ENCODE data around the gene SECTM1. TPM values are rescaled to one million over a fixed set of nuclear protein-coding genes. Genes with fewer than 3 reads are reported as not detected.

Gene SECTM1
- total RNA-seq, 1 donor from 2014 or later = 1.1 TPM

Other genes starting within 250 kb of the SECTM1 start
- gene FASN, start 235.5 kb downstream of the SECTM1 start, total RNA-seq = 165 and 201 TPM in 2 replicates
- gene CCDC57, start 120.9 kb downstream of the SECTM1 start, total RNA-seq = 10.2 and 23.8 TPM in 2 replicates
- gene SLC16A3, start 104.7 kb downstream of the SECTM1 start, total RNA-seq = 151 and 170 TPM in 2 replicates
- gene CSNK1D, start 60.1 kb downstream of the SECTM1 start, total RNA-seq = 84.6 and 88.0 TPM in 2 replicates
- gene CD7, start 16.2 kb downstream of the SECTM1 start, total RNA-seq = not detected in 2 replicates
- not detected in 2 replicates for gene TEX19, start 25.5 kb upstream of the SECTM1 start, total RNA-seq
- gene UTS2R, start 38.0 kb upstream of the SECTM1 start, total RNA-seq = not detected in 2 replicates
- gene HEXD, start 84.6 kb upstream of the SECTM1 start, total RNA-seq = 18.8 and 31.1 TPM in 2 replicates
- 25.1 and 27.9 TPM in 2 replicates for gene OGFOD3, start 84.8 kb upstream of the SECTM1 start, total RNA-seq
- 56.0 and 76.7 TPM in 2 replicates for gene CYBC1, start 117.0 kb upstream of the SECTM1 start, total RNA-seq
- 94.6 and 104 TPM in 2 replicates for gene NARF, start 125.0 kb upstream of the SECTM1 start, total RNA-seq
- gene FOXK2, start 186.0 kb upstream of the SECTM1 start, total RNA-seq = 55.0 and 56.8 TPM in 2 replicates